HG02759 (cell line): ENCODE data around the gene DDX54.
"Not testable (repeated sequence)": the region's sequence is repeated elsewhere in the genome, so short reads cannot be mapped to it uniquely, and the experiment has no call there.

Experiments
- ATAC-seq: cut with Tn5 transposase; IDR thresholded peaks from one replicate; pipeline ENCODE4 v1.9.1; 2021; ENCODE audit warnings: mild to moderate bottlenecking, moderate library complexity; ENCODE audit not compliant: unreplicated experiment

Gene DDX54

DNA sequence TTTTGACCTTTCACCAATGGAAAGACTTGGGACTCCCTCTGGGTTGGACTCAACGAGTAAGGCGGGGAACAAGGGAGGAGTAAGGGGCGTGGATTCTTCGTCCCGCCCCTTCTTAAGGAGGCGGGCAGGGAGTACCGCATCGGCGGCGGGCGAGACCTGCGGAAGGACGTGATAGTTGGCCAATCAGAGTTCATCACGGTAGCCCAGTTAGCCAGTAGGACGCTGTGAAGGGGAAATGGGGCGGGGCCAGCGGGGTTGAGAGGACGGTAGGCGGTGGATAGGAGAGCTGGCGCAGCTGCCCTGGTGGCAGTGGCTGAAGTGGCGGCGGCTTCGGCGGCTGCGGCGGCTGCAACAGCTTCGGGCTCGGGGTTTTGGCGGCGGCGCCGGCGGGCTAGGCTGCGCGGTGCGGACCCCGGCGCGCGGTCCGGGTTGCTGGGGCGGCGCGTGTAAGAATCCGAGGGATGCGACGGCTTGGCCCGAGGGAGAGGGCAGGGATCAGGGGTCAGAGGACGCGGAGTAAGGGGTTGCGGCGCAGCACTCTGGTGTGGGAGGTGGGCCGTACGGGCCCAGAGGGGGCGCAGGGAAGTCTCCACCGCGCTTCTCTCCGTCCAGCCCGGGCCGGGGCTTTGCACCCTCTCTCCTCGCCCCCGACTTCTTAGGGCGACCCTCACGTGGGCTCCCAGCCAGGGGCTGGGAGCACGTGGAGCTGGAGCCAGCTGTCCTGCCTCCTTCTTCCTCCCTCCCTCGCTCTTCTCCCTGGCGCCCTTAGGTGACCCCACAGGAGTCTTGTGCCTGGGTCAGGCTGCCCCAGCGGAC is 36.1 kb upstream of the DDX54 start, which contains the start of gene TPCN1:
Gene TPCN1, plus strand, starts transcription at position 284 of the 816 bp plus-strand sequence. CDS start 5,389 bp downstream, outside the sequence.
- ATAC-seq = peak; percentile 89

DNA sequence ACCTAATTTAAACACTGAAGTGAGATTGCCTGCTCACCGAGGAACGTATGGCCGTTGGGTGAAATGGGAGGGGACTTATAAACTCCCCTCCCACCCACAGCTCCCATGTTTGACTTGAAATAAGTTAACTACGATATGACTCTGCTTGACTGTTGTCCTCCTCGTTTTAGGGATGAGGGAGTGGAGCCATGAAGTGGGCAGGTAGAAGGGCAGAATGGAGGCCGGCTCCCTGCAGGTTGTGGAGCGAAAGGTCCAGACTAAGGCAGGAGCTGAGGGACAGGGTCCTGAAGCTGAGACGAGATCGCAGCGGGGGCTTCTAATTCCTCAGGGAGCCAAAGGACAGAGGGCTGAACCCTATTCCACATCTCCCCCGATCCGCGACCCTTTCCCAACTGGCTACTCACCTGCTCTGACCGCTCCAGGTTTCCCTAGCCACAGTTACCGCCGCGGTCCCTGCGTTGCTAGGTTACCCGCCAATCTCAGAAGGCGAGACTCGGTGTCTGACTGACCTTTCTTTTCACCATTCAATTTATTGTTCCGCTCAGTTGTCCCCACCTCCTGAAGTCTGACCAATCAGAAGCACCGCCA is 35.4 kb upstream of the DDX54 start:
- peak; percentile 0 for ATAC-seq

DNA sequence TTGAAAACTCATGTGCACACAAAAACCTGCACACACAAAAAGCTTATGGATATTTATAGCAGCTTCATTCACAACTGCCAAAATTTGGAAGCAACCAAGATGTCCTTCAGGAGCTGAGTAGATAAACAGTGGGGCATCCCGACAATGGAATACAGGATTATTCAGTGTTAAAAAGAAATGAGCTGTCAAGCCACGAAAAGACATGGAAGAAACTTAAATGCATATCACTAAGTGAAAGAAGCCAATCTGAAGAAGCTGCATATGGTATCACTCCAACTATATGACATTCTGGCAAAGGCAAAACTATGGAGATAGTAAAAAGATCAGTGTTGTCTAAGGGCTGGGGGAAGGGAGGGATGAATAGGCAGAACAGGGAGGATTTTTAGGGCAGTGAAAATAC is 30.7 kb upstream of the DDX54 start:
- ATAC-seq = no peak

DNA sequence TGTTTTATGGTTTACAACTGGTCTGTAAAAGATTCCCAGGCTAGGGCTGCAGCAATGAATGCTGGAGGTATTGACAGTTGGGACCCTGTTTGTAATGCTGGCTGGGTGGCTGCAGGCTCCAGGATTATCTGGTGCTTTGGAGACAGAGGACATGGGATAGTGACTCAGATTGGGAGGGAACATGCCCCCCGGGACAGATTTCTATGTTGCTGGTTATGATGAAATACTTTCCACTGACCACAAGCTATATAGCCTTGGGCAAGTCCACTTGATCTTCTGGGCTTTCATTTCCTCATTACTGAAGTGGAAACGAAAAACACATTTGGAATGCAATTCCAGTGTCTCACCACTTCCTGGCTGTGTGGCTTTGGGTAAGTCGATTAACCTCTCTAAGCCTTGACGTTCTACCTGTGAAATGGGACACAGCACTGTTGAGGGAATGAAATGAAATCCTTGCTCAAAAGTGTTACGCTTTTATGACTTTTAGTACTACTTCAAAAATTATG is 29.7 kb upstream of the DDX54 start:
- ATAC-seq = peak; percentile 53

DNA sequence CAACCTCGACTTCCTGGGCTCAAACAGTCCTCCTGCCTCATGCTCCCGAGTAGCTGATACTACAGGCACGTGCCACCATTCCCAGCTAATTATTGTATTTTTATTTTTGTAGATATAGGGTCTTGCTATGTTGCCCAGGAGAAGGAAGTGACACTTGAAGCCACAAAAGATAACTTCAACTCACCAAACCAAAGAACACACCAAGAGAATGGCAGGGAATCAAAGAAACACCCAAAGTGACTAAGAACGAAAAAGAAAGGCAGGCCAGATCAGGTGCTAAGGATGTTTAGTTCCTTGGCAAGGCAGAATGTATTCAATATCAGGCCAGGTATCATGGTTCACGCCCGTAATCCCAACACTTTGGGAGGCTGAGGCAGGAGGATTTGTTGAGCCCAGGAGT is 25.9 kb upstream of the DDX54 start:
- ATAC-seq = no peak

DNA sequence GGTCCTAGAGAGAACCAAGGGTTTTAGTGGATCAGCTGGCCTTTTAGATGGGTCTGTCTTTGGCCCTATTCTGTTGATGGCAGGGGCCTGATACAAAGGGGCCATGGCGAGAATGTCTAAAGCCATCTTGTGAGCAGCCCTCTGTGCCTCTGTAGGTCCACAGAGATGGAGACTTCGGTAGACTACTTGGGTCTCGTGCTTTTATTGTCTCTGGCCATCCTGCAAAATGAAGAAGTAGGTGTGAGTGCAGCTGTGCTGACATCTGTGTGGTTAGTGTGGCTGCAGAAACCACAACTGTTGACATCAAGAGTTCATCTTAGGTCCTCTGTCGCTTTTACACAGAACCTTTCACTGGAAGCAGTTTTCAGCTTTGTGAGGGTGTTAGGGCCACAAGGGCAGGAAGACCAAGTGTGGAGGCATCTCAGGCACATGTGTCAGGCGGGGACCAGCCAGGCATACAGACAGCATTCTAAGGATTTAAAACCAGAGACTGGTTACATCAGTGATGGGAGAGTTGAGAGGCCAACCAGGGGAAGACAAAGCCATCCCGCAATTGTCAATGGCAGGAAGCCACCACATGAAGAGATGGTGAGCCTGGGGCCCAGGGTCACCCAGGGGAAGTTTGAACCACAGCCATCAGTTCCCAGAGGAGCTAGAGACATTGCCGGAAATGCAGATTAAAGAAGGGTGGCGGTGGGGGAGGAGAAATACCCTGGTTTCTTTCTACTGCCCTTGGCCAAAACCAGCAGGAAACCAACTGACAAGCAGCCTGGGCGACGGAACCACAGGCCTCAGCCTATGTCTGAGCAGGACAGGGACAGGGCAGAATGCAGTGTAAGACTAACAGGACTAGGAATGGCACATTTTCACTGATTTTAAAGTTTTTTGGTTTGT is 23.0 kb upstream of the DDX54 start:
- ATAC-seq = peak; percentile 80

DNA sequence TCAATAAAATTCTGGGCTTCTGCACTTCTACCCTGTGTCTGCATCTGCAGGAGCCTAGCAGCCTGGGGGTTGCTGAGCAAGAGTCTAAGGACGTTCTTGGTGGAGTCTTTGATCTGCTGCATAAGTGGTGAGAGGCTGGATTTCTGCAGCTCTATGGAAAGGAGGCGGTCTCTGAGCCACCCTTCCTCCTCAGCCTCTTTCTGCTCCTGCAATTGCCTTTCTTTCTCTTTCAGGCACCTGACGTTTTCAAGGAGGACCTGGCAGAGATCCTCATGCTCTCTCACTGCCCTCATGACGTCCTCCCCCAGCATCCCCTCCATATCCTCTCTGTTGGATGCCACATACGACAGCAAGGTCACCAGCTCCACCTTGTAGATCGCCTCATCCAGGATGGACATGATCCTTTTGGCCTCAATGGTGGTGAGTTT is 22.3 kb upstream of the DDX54 start:
- no peak for ATAC-seq

DNA sequence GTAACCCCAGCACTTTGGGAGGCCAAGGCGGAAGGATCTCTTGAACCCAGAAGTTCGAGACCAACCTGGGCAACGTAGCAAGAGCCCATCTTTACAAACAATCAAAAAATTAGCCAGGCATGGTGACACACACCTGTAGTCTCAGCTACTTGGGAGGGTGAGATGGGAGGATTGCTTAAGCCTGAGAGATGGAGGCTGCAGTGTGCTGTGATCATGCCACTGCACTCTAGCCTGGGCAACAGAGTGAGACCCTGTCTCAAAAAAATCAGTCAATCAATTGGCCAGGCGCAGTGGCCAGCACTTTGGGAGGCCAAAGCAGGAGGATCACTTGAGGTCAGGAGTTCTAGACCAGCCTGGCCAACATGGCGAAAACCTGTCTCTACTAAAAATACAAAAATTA is 21.5 kb upstream of the DDX54 start:
- not testable (repeated sequence) for ATAC-seq

DNA sequence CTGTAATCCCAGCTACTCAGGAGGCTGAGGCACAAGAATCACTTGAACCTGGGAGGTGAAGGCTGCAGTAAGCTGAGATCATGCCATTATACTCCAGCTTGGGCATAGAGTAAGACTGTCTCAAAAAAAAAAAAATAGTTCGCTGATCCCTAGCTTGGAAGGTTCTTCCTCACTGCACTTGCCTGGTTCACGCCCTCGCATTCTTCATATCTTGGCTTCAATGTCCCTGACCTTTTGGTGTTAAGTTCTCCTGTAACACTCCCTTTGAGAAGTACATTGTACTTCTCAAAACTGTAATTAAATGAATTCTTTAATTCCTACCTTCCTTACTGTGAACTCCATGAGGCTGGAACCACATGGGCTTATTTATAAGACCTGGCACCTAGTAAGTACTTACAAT is 19.5 kb upstream of the DDX54 start:
- no peak for ATAC-seq

DNA sequence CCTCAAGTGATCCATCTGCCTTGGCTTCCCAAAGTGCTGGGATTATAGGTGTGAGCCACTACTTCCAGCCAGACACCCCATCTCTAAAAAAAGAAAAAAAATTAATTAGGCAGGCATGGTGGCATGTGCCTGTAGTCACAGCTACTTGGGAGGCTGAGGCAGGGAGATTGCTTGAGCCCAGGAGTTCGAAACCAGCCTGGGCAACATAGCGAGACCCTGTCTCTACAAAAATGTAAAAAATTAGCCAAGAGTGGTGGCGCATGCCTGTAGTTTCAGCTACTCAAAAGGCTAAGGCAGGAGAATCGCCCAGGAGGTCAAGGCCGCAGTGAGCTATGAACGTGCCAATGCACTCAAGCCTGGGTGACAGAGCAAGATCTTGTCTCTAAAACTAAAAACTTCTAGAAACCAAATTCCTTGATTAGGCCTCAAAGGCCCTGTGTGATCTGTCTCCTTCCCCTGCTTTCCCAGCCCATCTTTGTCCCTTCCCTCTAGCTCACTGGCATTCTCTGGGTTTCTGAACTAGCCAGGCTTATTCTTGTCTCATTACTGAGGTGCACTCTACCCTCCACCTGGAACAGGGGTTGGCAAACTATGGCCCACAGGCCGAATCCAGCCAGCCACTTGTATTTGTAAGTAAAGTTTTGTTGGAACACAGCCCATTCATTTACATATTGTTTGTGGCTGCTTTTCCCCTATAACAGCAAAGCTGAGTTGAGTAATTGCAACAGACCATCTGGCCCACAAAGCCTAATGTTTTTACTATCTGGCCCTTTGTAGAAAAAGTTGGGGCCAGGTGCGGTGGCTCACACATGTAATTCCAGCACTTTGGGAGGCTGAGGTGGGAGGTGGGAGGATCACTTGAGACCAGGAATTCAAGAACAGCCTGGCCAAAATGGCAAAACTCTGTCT is 18.8 kb upstream of the DDX54 start:
- no peak for ATAC-seq

DNA sequence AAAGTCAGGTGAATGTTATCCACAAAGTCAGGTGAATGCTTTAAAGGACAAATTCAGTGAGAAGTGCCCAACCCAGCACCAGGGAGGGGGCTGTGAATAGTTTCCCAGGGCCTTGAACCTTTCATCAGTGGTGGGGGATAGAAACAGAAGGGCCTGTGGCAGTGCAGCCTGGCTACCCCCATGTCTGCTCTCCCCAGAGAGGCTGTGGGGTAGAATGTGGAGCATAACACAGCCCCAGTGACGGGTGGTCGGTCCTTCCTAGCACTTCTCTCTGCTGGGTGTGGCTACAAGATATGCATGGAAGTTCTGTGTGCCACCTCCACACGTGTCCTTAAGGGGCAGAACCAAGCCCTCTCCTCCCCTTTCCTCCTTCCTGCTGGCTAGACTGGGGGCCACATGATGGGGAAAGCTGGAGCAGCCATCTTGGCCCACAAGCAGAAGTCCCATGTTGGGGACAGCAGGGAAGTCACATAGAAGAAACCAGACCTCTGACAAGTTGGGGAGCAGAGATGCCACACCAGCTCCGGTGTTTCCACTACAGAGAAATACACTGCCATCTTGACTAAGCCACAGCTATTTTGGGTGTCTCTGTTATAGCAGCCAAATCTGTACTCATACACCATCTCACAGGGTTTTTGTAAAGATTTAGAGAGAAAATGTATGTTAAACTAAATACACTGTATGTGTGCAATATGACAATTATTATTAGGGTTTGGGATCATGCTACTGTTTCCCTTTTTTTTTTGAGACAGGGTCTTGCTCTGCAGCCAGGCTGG is 17.2 kb upstream of the DDX54 start:
- ATAC-seq = no peak

DNA sequence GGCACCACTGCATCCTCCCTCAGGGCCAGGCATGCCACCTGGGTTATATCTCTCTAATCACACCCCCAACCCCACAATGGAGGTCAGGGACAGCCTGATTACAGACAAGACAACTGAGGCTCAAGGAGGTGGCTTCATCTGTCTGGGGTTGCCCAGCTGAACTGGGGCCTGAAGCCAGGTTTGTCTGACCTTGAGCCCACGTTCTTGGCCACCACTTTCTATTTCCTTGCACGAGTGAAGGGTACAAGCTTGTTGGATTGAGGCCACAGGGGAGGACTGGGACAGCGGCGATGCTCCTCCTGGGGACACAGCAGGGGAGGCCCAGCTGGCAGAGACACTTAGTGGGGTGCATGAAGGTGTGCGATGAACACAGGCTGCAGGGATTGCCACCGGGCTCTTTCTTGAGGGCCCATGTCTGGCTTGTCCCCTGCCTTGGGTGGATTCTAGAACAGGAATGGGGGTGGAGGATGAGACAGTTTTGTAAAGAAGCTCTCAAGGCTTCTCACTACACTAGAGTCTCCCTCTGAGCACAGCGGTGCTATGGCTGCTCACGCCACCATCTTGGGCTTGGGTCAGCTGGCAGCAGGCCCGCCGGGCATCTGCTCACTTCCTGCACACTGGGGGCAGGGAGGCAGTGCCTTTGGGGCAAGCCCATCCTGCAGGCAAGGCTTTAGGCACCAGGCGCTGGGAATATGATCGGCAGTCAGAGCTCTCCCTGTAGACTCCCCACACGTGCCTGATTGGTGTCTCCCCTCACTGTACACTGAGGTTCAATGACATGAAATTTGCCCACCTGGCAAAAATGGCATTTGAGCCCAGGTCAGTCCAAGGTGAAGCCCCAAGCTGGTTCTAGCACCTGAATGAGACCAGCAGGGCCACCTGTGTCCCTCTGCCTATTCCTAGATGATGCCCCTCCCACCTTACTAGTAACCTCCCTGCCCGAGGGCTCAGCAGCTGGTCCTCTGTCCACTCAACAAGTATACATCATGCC is 16.2 kb upstream of the DDX54 start:
- no peak for ATAC-seq

DNA sequence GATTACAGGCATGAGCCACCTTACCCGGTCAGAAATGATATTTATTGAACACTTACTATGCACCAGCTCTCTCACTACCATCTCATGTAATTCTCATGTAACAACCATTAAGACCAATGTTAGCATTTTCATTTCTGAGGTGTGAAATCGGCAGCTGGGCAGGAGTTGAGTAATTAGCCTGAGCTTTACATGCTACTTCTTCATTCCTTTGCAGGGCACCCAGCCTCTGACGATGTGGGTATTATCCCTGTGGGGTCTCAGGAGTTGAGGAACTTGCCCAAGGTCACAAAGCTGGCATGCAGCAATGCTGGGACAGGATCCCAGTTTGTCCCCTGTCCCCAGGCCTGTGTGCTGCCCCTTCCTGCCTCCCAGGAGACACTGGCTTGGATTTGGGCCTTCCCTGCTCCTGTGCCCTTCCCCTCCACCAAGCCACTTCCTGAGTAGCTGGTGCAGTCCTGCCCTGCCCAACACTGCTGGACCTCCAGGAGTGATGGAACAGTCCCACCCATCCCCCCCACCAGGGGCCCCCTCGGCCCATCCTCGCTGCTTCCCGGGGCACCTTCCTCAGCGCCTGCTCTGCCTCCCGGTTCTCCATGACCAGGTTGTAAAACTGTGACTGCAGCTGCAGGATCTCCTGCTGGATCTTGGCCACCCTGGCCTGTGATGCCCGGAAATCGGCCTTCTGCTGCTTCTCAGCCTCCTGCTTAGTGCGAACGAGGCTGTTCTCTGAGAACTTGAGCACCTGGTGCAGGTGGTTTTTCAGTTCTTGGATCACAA is 14.9 kb upstream of the DDX54 start:
- no peak for ATAC-seq

DNA sequence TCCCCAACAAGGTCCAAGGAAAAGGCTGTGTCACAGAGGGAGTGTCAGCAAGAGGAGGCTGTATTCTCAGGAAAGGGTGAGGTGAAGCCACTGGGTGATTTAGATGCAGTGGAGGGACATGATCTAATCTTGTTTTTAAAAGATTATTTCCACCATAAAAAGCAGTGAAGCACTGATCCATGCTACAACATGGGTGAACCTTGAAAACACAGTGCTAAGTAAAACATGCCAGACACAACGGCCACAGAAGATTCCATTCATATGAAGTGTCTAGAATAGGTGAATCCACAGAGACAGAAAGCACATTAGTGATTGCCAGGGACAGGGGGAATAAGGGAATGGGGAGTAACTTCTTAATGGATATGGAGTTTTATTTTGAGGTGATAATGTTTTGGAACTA is 13.0 kb upstream of the DDX54 start:
- no peak for ATAC-seq

DNA sequence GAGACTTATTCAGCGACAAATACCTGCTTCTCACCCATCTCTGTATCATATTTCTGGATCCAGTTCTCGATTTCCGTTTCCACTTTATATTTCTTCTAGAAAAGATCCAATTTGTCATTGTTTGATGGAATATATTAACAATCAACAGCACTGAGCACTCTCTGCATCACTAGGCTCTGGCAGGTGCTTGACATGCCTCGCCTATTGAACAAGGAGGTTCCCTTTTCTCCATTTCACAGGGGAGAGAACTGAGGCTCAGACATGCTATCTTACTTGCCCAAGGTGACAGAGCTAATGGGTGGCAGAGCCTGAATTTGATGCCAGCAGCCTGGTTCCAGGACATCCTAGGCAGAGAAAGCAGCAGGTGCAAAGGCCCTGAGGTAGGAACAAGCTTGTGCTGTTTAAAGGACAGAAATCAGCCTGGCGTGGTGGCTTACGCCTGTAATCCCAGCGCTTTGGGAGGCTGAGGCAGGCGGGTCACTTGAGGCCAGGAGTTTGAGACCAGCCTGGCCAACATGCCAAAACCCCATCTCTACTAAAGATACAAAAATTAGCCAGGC is 12.3 kb upstream of the DDX54 start:
- no peak for ATAC-seq

DNA sequence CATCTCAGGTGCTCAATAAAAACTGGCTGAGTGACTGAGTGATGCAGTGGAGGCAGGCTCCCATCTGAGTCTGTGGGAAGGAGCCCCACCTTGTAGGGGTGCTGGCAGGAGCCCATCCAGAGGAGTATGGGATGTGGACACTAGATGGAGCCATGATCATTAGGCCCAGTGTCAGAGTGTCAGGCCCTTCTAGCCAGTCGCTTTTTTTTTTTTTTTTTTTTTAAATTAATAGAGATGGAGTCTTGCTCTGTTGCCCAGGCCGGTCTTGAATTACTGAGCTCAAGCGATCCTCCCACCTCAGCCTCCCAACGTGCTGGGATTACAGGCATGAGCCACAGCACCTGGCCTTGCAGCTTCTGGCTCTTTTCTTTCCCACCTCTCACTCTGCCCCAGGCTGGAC is 11.7 kb upstream of the DDX54 start:
- ATAC-seq = peak; percentile 82

DNA sequence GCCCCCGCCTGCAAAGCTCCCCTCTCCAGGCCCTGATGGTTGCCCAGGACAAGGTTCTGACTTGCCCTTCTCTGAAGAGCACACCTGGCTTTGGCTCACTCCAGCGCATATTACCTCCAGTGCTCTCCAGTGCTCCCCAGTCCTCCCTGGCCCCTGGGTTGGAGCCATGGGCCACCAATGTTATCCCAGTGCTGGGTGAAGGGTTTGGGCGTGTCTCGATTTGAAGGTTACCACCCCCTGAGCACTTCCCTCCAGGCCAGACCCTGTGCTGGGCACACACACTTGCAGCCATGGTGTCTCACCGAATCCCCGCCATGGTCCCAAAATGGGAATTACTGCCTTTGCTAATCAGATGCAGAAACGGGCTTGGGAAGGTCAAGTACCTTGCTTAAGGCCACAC is 11.3 kb upstream of the DDX54 start:
- no peak for ATAC-seq
